GM23248 (cell line): ENCODE measurements around the gene ZC3HAV1. TPM values are rescaled to one million over a fixed set of nuclear protein-coding genes. Genes with fewer than 3 reads are reported as not detected.

Experiments used
- DNase-seq: peaks from one replicate; pipeline ENCODE4 v3.0.0-alpha.2; 2015
- H2AFZ ChIP-seq: fragments of 200-600 bp; sonication (generic); 2 replicates; pipeline ENCODE4 v1.6.1; 2016; ENCODE audit warnings: antibody characterized with exemption
- H3F3A ChIP-seq: fragments of 200-600 bp; sonication (generic); 2 replicates; pipeline ENCODE4 v1.6.1; 2016; ENCODE audit warnings: mild to moderate bottlenecking, antibody characterized with exemption, mixed run types; ENCODE audit not compliant: insufficient read depth
- H3K27ac ChIP-seq: fragments of 200-600 bp; sonication (generic); 2 replicates; pipeline ENCODE4 v1.5.1; 2016; ENCODE audit warnings: mild to moderate bottlenecking
- H3K27me3 ChIP-seq: fragments of 200-600 bp; sonication (generic); replicated peaks from 2 replicates; pipeline ENCODE4 v1.6.1; 2016; ENCODE audit warnings: mild to moderate bottlenecking; ENCODE audit not compliant: insufficient read depth
- H3K36me3 ChIP-seq: fragments of 200-600 bp; sonication (generic); 2 replicates; pipeline ENCODE4 v1.6.1; 2016; ENCODE audit warnings: low read depth, mild to moderate bottlenecking
- H3K4me1 ChIP-seq: fragments of 200-600 bp; sonication (generic); 2 replicates; pipeline ENCODE4 v1.6.1; 2016; ENCODE audit warnings: mild to moderate bottlenecking; ENCODE audit not compliant: insufficient read depth
- H3K4me2 ChIP-seq: fragments of 200-600 bp; sonication (generic); one replicate; pipeline ENCODE4 v1.6.1; 2016; ENCODE audit warnings: mild to moderate bottlenecking; ENCODE audit not compliant: unreplicated experiment
- H3K4me3 ChIP-seq: fragments of 200-600 bp; sonication (generic); 2 replicates; pipeline ENCODE4 v1.5.1; 2016; ENCODE audit warnings: mild to moderate bottlenecking
- H3K79me2 ChIP-seq: fragments of 200-600 bp; sonication (generic); 2 replicates; pipeline ENCODE4 v1.6.1; 2016; ENCODE audit warnings: mild to moderate bottlenecking; ENCODE audit not compliant: insufficient read depth
- H3K9ac ChIP-seq: fragments of 200-600 bp; sonication (generic); 2 replicates; pipeline ENCODE4 v1.6.1; 2016; ENCODE audit warnings: mild to moderate bottlenecking
- H3K9me2 ChIP-seq: fragments of 200-600 bp; sonication (generic); 2 replicates; pipeline ENCODE4 v1.6.1; 2016; ENCODE audit warnings: mixed run types, mild to moderate bottlenecking, moderate library complexity; ENCODE audit not compliant: insufficient read depth
- H3K9me3 ChIP-seq: fragments of 200-600 bp; sonication (generic); one replicate; pipeline ENCODE4 v1.6.1; 2017; ENCODE audit warnings: low read depth
- H4K20me1 ChIP-seq: fragments of 200-600 bp; sonication (generic); 2 replicates; pipeline ENCODE4 v1.6.0; 2016; ENCODE audit not compliant: insufficient read depth
- EZH2 ChIP-seq: fragments of 200-600 bp; sonication (generic); IDR thresholded peaks from 2 replicates; pipeline ENCODE4 v1.6.1; 2018; ENCODE audit warnings: antibody characterized with exemption, mild to moderate bottlenecking; ENCODE audit not compliant: insufficient read depth, poor library complexity, severe bottlenecking
- EZH2phosphoT487 ChIP-seq: fragments of 200-600 bp; sonication (generic); IDR thresholded peaks from 2 replicates; pipeline ENCODE4 v1.6.1; 2018; ENCODE audit warnings: antibody characterized with exemption, moderate library complexity, mild to moderate bottlenecking, low read depth; ENCODE audit not compliant: insufficient read depth
- WGBS, 2 experiments: methylation state at CpG; one replicate each; pipeline ENCODE4 v1.1.6; 2015 to 2017; ENCODE audit warnings: low lambda C conversion rate in 2 of 2, low coverage in 1 of 2; ENCODE audit errors: missing lambda C conversion rate in 2 of 2; 5-methylcytosine and 5-hydroxymethylcytosine counted together
- in situ Hi-C: fragments of 300-500 bp; cut with MboI; formaldehyde crosslinking; loops from 2 replicates; pipeline ENCODE4 v1.15.0; 2020
- polyA plus RNA-seq: library from polyadenylated mRNA; unstranded; fragments of >200 nt; fragmentation: Nextera tagmentation; extraction: Ambion mirVana; gene quantifications from 2 replicates; pipeline ENCODE4 v1.2.1, GENCODE V29; 2016
- total RNA-seq: library from RNA; depleted of rRNA; stranded (reverse); fragments of >200 nt; shearing (Covaris generic); gene quantifications from 2 replicates; pipeline ENCODE4 v1.2.3, GENCODE V29; 2014

ZC3HAV1 gene
- total and polyA plus RNA-seq, 2 experiments from 2014 or later, result 28.8 to 30.5 TPM

DNA sequence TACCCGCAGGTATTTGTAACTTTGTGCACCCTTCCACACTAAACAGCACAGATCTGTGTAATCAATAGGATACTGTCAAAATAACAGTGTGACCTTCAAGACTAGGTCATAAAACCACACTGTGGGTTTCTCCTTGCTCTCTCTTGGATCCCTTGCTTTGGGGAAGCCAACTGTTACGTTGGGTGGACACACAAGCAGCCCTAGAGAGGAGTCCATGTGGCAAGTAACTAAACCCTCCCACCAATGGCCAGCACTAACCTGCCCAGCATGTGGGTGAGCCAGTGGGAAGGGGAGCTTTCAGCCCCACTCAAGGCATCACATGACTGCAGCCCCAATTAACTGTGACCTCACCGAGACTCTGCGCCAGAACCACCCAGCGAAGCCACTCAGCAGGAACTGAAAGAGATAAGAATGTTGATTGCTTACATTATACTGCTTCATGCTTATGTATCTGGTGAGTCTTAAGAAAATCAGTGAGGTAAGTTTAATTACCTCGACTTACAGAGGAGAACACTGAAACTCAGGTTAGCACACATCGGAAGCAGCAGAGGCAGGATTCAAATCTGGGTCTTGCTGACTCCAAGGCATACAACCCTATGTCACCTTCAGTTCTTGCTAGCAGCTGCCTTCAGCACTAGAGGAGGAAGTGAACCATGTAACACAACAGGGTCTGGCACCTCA lies 9.4 kb upstream of the ZC3HAV1 start:
- DNase-seq, result no peak
- Histone ChIP-seq H3F3A (no peaks in the 10 kb centered on the region), H3K27ac (no peak overlapping the region), H4K20me1 (no peaks in the 10 kb centered on the region), H3K4me2 (no peak overlapping the region), H3K9me3 (no peaks in the 10 kb centered on the region), H3K4me1 (no peaks in the 10 kb centered on the region), H2AFZ (no peak overlapping the region), H3K9ac (no peak overlapping the region), H3K79me2 (no peaks in the 10 kb centered on the region), H3K27me3 (peaks cover 23% of the 10 kb centered on the region), H3K36me3 (no peaks in the 10 kb centered on the region), H3K4me3 (no peak overlapping the region), H3K9me2 (no peaks in the 10 kb centered on the region)
- TF ChIP-seq EZH2 (no peak), EZH2phosphoT487 (no peak)
- WGBS, 2 experiments, result 57 to 64% methylated on average over 7 of the region's 7 CpGs
- in situ Hi-C loops, result no loop called here

DNA sequence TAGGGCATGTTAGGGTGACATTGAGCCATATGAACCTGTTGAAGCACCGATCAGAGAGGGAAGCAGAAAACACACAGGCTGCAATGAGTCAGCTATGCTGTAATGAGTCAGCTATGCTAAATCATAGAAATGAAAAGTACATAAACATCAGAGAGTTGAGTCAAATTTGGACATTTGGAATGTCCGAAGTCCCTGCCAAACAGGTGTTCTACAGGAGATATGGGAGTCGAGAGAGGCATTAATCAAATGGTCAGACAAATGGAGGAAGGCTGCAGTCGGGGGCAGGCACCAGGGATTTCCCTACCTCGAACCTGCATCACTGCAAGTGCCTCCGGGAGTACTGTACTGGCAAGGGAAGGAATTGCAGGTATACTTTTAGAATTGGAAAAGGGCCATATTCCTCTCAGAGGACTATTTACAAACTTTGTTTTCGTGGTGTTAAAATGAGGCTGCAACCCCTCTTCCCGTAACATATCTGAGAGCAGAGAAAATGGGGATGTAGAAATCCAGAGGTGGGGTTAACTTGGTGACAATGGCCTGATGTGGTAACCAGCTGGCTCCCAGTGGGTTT lies 8.8 kb upstream of the ZC3HAV1 start:
- WGBS, 2 experiments, result 22 to 32% methylated on average over 8 of the region's 8 CpGs
- H3K9me3 ChIP-seq, result no peaks in the 10 kb centered on the region
- H3K4me1 ChIP-seq, result no peaks in the 10 kb centered on the region
- no peaks in the 10 kb centered on the region for H3F3A ChIP-seq
- no peaks in the 10 kb centered on the region for H3K36me3 ChIP-seq
- DNase-seq, result peak; percentile 70
- no peaks in the 10 kb centered on the region for H3K79me2 ChIP-seq
- in situ Hi-C loops, result no loop called here
- TF ChIP-seq EZH2, result no peak
- TF ChIP-seq EZH2phosphoT487, result no peak
- H3K4me3 ChIP-seq, result no peak overlapping the region
- no peak overlapping the region for H3K9ac ChIP-seq
- peaks cover 16% of the 10 kb centered on the region for H3K27me3 ChIP-seq
- H2AFZ ChIP-seq, result no peak overlapping the region
- H4K20me1 ChIP-seq, result no peaks in the 10 kb centered on the region
- H3K9me2 ChIP-seq, result no peaks in the 10 kb centered on the region
- no peak overlapping the region for H3K27ac ChIP-seq
- H3K4me2 ChIP-seq, result peak overlapping the region; percentile 4

DNA sequence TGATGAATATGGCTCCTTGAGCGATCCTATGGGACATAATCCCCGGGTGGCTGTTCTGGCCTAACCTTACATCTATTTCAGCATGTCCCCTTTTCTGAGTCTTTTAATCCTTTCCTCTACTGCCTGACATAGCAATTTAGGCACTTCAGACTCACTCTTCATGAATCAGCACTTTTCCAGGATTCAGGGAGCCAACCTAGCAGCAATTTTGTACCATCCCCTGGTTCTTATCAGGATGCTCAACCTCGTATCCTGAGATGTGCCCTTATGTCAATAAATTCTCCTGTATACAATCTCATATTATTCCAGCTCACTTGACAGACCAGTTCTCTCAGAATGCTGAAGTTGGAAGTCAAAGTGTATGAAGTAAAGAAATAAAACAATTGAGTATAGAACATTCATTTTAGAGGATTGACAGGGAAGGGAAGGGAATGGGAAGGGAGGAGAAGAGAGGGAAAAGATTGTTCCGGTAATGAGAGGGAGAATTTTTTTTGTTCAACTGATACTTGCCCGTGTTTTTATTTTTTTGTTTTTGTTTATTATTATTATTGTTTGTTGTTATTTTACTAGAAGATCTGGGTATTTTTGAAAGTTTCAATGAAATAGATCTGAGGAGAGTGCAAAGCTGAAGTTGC lies 8.2 kb upstream of the ZC3HAV1 start:
- no peak for DNase-seq
- H3K27me3 ChIP-seq, result peaks cover 13% of the 10 kb centered on the region
- no peaks in the 10 kb centered on the region for H3K9me2 ChIP-seq
- no peaks in the 10 kb centered on the region for H3F3A ChIP-seq
- H3K27ac ChIP-seq, result no peak overlapping the region
- no peak overlapping the region for H3K4me3 ChIP-seq
- no peaks in the 10 kb centered on the region for H3K9me3 ChIP-seq
- no peaks in the 10 kb centered on the region for H3K36me3 ChIP-seq
- H4K20me1 ChIP-seq, result no peaks in the 10 kb centered on the region
- in situ Hi-C loops, result no loop called here
- TF ChIP-seq EZH2phosphoT487, result no peak
- no peaks in the 10 kb centered on the region for H3K79me2 ChIP-seq
- WGBS, 2 experiments, result 58 to 59% methylated on average over 5 of the region's 5 CpGs
- no peak overlapping the region for H3K9ac ChIP-seq
- H3K4me2 ChIP-seq, result peak overlapping the region; percentile 4
- H3K4me1 ChIP-seq, result no peaks in the 10 kb centered on the region
- H2AFZ ChIP-seq, result no peak overlapping the region

DNA sequence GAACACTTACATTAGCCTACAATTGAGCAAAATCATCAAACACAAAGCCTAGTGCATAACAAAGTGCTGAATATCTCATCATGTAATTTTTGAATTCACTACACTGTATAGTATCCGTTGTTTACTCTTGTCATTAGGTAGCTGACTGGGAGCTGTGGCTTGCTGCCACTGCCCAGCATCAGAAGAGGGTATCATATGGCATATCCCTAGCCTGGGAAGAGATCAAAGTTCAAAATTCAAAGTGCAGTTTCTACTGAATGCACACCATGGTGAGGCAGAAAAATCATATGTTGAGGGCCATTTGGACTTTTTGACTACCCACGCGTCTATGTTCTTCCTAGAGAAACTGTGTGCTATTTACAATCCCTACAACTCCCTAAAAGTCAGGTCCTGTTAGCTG lies 7.5 kb upstream of the ZC3HAV1 start:
- in situ Hi-C loops, result no loop called here
- TF ChIP-seq EZH2phosphoT487 (no peak), EZH2 (no peak)

More for the DNA sequence above, 7.5 kb upstream of the ZC3HAV1 start:
- no peaks in the 10 kb centered on the region for H4K20me1 ChIP-seq
- H2AFZ ChIP-seq, result no peak overlapping the region
- DNase-seq, result no peak
- H3K79me2 ChIP-seq, result no peaks in the 10 kb centered on the region
- no peaks in the 10 kb centered on the region for H3K4me1 ChIP-seq
- H3F3A ChIP-seq, result no peaks in the 10 kb centered on the region
- WGBS, 2 experiments, result 75 to 78% methylated on average over 3 of the region's 3 CpGs
- no peaks in the 10 kb centered on the region for H3K9me2 ChIP-seq
- no peak overlapping the region for H3K4me3 ChIP-seq
- no peaks in the 10 kb centered on the region for H3K9me3 ChIP-seq
- no peak overlapping the region for H3K9ac ChIP-seq
- H3K27ac ChIP-seq, result no peak overlapping the region
- H3K27me3 ChIP-seq, result peaks cover 9% of the 10 kb centered on the region
- H3K36me3 ChIP-seq, result no peaks in the 10 kb centered on the region
- no peak overlapping the region for H3K4me2 ChIP-seq
